Liver (tissue), 9 donors: ENCODE results near the gene SLX9. TPM values are rescaled to one million over a fixed set of nuclear protein-coding genes. Genes with fewer than 3 reads are reported as not detected.

Experiments used
- DNase-seq: peaks from one replicate; pipeline ENCODE4 v3.0.0-alpha.2; 2017; ENCODE audit warnings: low spot score
- H3K27ac ChIP-seq, 2 donors: one replicate each; pipeline ENCODE4 v1.7.0; 2013; ENCODE audit warnings: inconsistent platforms in 2 of 2, low read length in 2 of 2, control low read depth in 1 of 2, low read depth in 1 of 2, mild to moderate bottlenecking in 1 of 2
- H3K27me3 ChIP-seq, 4 donors: one replicate each; pipeline versions ENCODE4 v1.6.1 to v1.7.0; 2013; ENCODE audit warnings: low read length in 3 of 4, inconsistent platforms in 1 of 4, mild to moderate bottlenecking in 1 of 4, moderate library complexity in 1 of 4; ENCODE audit not compliant: control insufficient read depth in 4 of 4, insufficient read depth in 4 of 4
- H3K36me3 ChIP-seq, 4 donors: one replicate each; pipeline versions ENCODE4 v1.6.1 to v1.7.0; 2013; ENCODE audit warnings: low read length in 3 of 4, mild to moderate bottlenecking in 3 of 4, low read depth in 1 of 4, moderate library complexity in 1 of 4; ENCODE audit not compliant: control insufficient read depth in 4 of 4, insufficient read depth in 3 of 4
- H3K4me1 ChIP-seq, 4 donors: one replicate each; pipeline versions ENCODE4 v1.6.1 to v1.7.0; 2013; ENCODE audit warnings: low read length in 3 of 4, mild to moderate bottlenecking in 3 of 4, moderate library complexity in 1 of 4; ENCODE audit not compliant: control insufficient read depth in 4 of 4, insufficient read depth in 4 of 4
- H3K4me3 ChIP-seq, 3 donors: one replicate each; pipeline versions ENCODE4 v1.6.1 to v1.7.0; 2013; ENCODE audit warnings: low read length in 3 of 3, control low read depth in 1 of 3, low read depth in 1 of 3, mild to moderate bottlenecking in 1 of 3
- H3K9ac ChIP-seq, 2 donors: one replicate each; pipeline ENCODE4 v1.7.0; 2013; ENCODE audit warnings: low read length in 2 of 2, mild to moderate bottlenecking in 2 of 2, moderate library complexity in 2 of 2, control low read depth in 1 of 2, low read depth in 1 of 2
- H3K9me3 ChIP-seq, 4 donors: one replicate each; pipeline versions ENCODE4 v1.6.1 to v1.7.0; 2013; ENCODE audit warnings: low read length in 3 of 4; ENCODE audit not compliant: control insufficient read depth in 4 of 4
- ATF3 ChIP-seq: IDR thresholded peaks from 2 replicates; pipeline ENCODE4 v1.6.1; 2016; ENCODE audit warnings: antibody characterized with exemption
- CTCF ChIP-seq: fragments of 150-350 bp; IDR thresholded peaks from 2 replicates; pipeline ENCODE4 v1.5.1; 2017; ENCODE audit warnings: improper control_type of control experiment, low read depth, low read length; ENCODE audit not compliant: missing input control
- FOXA2 ChIP-seq: IDR thresholded peaks from 2 replicates; pipeline ENCODE4 v1.6.1; 2016; ENCODE audit warnings: antibody characterized with exemption
- GABPA ChIP-seq, 2 donors: IDR thresholded peaks in 1 of 2; conservative IDR thresholded peaks in 1 of 2; 2 replicates each; pipeline ENCODE4 v1.6.1; 2016; ENCODE audit warnings: antibody characterized with exemption in 2 of 2, mild to moderate bottlenecking in 1 of 2, moderate library complexity in 1 of 2
- HNF4A ChIP-seq, 2 donors: conservative IDR thresholded peaks; 2 replicates each; pipeline ENCODE4 v1.6.1; 2016; ENCODE audit warnings: antibody characterized with exemption in 2 of 2, mild to moderate bottlenecking in 2 of 2
- HNF4G ChIP-seq: IDR thresholded peaks from 2 replicates; pipeline ENCODE4 v1.6.1; 2016; ENCODE audit warnings: antibody characterized with exemption
- MAX ChIP-seq: IDR thresholded peaks from 2 replicates; pipeline ENCODE4 v1.6.1; 2016; ENCODE audit warnings: antibody characterized with exemption
- NR2F2 ChIP-seq: IDR thresholded peaks from 2 replicates; pipeline ENCODE4 v1.6.1; 2016; ENCODE audit warnings: antibody characterized with exemption
- RXRA ChIP-seq, 2 donors: IDR thresholded peaks; 2 replicates each; pipeline ENCODE4 v1.6.1; 2017 to 2018; ENCODE audit warnings: antibody characterized with exemption in 2 of 2, mild to moderate bottlenecking in 1 of 2
- SP1 ChIP-seq: IDR thresholded peaks from 2 replicates; pipeline ENCODE4 v1.6.1; 2018; ENCODE audit warnings: antibody characterized with exemption, mild to moderate bottlenecking
- TAF1 ChIP-seq: conservative IDR thresholded peaks from 2 replicates; pipeline ENCODE4 v1.6.1; 2016; ENCODE audit warnings: antibody characterized with exemption, mild to moderate bottlenecking
- YY1 ChIP-seq: IDR thresholded peaks from 2 replicates; pipeline ENCODE4 v1.6.1; 2016; ENCODE audit warnings: antibody characterized with exemption, mild to moderate bottlenecking
- ZBTB33 ChIP-seq: IDR thresholded peaks from 2 replicates; pipeline ENCODE4 v1.6.1; 2016; ENCODE audit warnings: antibody characterized with exemption
- WGBS: extraction: QIAGEN DNeasy Blood & Tissue Kit; methylation state at CpG from one replicate; pipeline ENCODE4 v1.1.7; 2013; 5-methylcytosine and 5-hydroxymethylcytosine counted together
- polyA plus RNA-seq, 2 donors: library from polyadenylated mRNA; stranded (reverse) in 1 of 2; unstranded in 1 of 2; fragments of 200-250 nt in 1 of 2; fragments of >200 nt in 1 of 2; fragmentation: Nextera tagmentation in 1 of 2; extraction: Ambion mirVana in 1 of 2; gene quantifications; one replicate each; pipeline versions ENCODE4 v1.2.1 to v1.2.3, GENCODE V29; 2013 to 2015
- total RNA-seq, 2 donors: library from RNA; depleted of rRNA; stranded (reverse); fragments of >200 nt; gene quantifications; one replicate each; pipeline ENCODE4 v1.2.3, GENCODE V29; 2014
- donor health status: healthy.
- donor health status: healthy.
- donor health status: healthy.
- donor health status: healthy.
- donor health status: healthy.

The SLX9 gene
- total and polyA plus RNA-seq, 4 donors = 7.5 to 20.3 (median 12.2) TPM

- Histone ChIP-seq H3K9me3 (no peaks in the 10 kb centered on the region), H3K27me3 (no peaks in the 10 kb centered on the region), H3K36me3 (peaks cover 0 to 10% (median 3%) of the 10 kb centered on the region in 4 donors), H3K9ac (no peak overlapping the region), H3K27ac (peak overlapping the region in 1 of 2 donors; percentile 80), H3K4me3 (no peak overlapping the region), H3K4me1 (peaks cover 2 to 19% (median 5%) of the 10 kb centered on the region in 4 donors)
- DNase-seq = no peak
- 84% methylated on average over 30 of the region's 30 CpGs for WGBS
- TF ChIP-seq FOXA2 (no peak), ZBTB33 (no peak), MAX (no peak), YY1 (no peak), HNF4G (no peak), HNF4A (conservative IDR thresholded peaks at IDR 0.05) (no peak), TAF1 (no peak), RXRA (IDR thresholded peaks at IDR 0.05) (no peak), CTCF (no peak), NR2F2 (no peak), GABPA (IDR thresholded peaks at IDR 0.05 in 1 of 2, conservative IDR thresholded peaks at IDR 0.05 in 1 of 2) (no peak), ATF3 (no peak)
Observed at GRCh38 chr21:44966135-44967081, 26.6 kb downstream of the SLX9 start.

GRCh38 chr21:44967082-44968047 lies 27.5 kb downstream of the SLX9 start:
- Histone ChIP-seq H3K36me3 (peaks cover 0 to 6% (median 2%) of the 10 kb centered on the region in 4 donors), H3K27me3 (no peaks in the 10 kb centered on the region), H3K9ac (no peak overlapping the region), H3K4me1 (peaks cover 2 to 19% (median 5%) of the 10 kb centered on the region in 4 donors), H3K9me3 (no peaks in the 10 kb centered on the region), H3K4me3 (no peak overlapping the region), H3K27ac (peak overlapping the region; percentile 63 to 80)
- 92% methylated on average over 38 of the region's 38 CpGs for WGBS
- TF ChIP-seq SP1 = no peak
- no peak for DNase-seq
